HCT116 (cell line): ENCODE results near the gene NUDT4. TPM values are rescaled to one million over a fixed set of nuclear protein-coding genes. Genes with fewer than 3 reads are reported as not detected.

ENCODE experiments used
- ATAC-seq: fragments of 200-7000 bp; cut with Tn5 transposase; 2 replicates; pipeline ENCODE4 v1.9.1; 2020; ENCODE audit warnings: mild to moderate bottlenecking, moderate library complexity
- BruUV-seq: library from RNA; stranded (reverse); fragments of 400-500 nt; replicated peaks from 2 replicates; lab custom pipeline; 2021; lab: Mats Ljungman, UMichigan
- CTCF ChIA-PET: fragments of 300-600 bp; sonication (Branson Sonifier 250); formaldehyde crosslinking; loops from one replicate; lab custom pipeline; 2021; ENCODE audit warnings: antibody characterized with exemption; lab: Charles Lee
- POLR2A ChIA-PET: fragments of 300-600, 350-600 bp; sonication (Branson Sonifier 250); formaldehyde crosslinking; loops from one replicate; lab custom pipeline; 2021; ENCODE audit warnings: antibody characterized with exemption; lab: Charles Lee
- RAD21 ChIA-PET, 2 experiments: fragments of 300-600 bp; sonication (Branson Sonifier 250); formaldehyde crosslinking; loops; one replicate each; lab custom pipeline; 2023; ENCODE audit warnings: low total read pairs in 2 of 2; ENCODE audit not compliant: uncharacterized antibody in 2 of 2, unreplicated experiment in 2 of 2, low non-redundant PET in 1 of 2; lab: Charles Lee
- DNase-seq: peaks from one replicate; pipeline ENCODE4 v3.0.0-alpha.2; 2010; ENCODE audit warnings: low read depth, low spot score
- H2AFZ ChIP-seq: fragments of 200-600 bp; shearing (Covaris generic), sonication (generic); 2 replicates; pipeline ENCODE4 v1.6.1; 2017; ENCODE audit warnings: low read depth, mixed run types, mixed read lengths, antibody characterized with exemption, low read length; ENCODE audit not compliant: poor library complexity, severe bottlenecking
- H3K27ac ChIP-seq: 2 replicates; pipeline ENCODE4 v1.5.1; 2012; ENCODE audit warnings: low read depth, low read length
- H3K27me3 ChIP-seq: fragments of 200-600 bp; sonication (generic); 2 replicates; pipeline ENCODE4 v1.6.1; 2016; ENCODE audit warnings: mixed run types, low read length, mixed read lengths; ENCODE audit not compliant: insufficient read depth
- H3K36me3 ChIP-seq, 2 experiments: fragments of 200-500 bp in 1 of 2; fragments of 200-600 bp in 1 of 2; sonication (Bioruptor generic) in 1 of 2; sonication (generic) in 1 of 2; 2 replicates each; pipeline versions ENCODE4 v1.5.1 to v1.6.1; 2014 to 2016; ENCODE audit warnings: low read length in 2 of 2, inconsistent platforms in 1 of 2, mixed read lengths in 1 of 2, mixed run types in 1 of 2; ENCODE audit not compliant: insufficient read depth in 2 of 2, control insufficient read depth in 1 of 2
- H3K4me1 ChIP-seq, 2 experiments: fragments of 200-600 bp in 1 of 2; sonication (generic) in 1 of 2; 2 replicates each; pipeline versions ENCODE4 v1.5.1 to v1.6.1; 2012 to 2017; ENCODE audit warnings: low read length in 2 of 2, inconsistent platforms in 1 of 2, mild to moderate bottlenecking in 1 of 2, mixed read lengths in 1 of 2, mixed run types in 1 of 2, moderate library complexity in 1 of 2; ENCODE audit not compliant: insufficient read depth in 2 of 2, control insufficient read depth in 1 of 2
- H3K4me2 ChIP-seq: fragments of 200-600 bp; sonication (generic); 2 replicates; pipeline ENCODE4 v1.6.1; 2017; ENCODE audit warnings: mixed run types, low read length, mixed read lengths
- H3K4me3 ChIP-seq, 2 experiments: fragments of 200-600 bp in 1 of 2; sonication (generic) in 1 of 2; replicated peaks in 1 of 2; 2 replicates each; pipeline ENCODE4 v1.5.1; 2011 to 2016; ENCODE audit warnings: low read length in 2 of 2, control low read depth in 1 of 2, low read depth in 1 of 2, mild to moderate bottlenecking in 1 of 2, mixed read lengths in 1 of 2, mixed run types in 1 of 2
- H3K79me2 ChIP-seq: fragments of 200-600 bp; sonication (generic); 2 replicates; pipeline ENCODE4 v1.6.1; 2017; ENCODE audit warnings: mild to moderate bottlenecking, mixed run types, low read length, moderate library complexity, mixed read lengths; ENCODE audit not compliant: insufficient read depth
- H3K9ac ChIP-seq: fragments of 200-600 bp; sonication (generic); 2 replicates; pipeline ENCODE4 v1.6.1; 2016; ENCODE audit warnings: low read length, mixed read lengths
- H3K9me2 ChIP-seq: fragments of 200-600 bp; sonication (generic), shearing (Covaris generic); 2 replicates; pipeline ENCODE4 v1.6.1; 2017; ENCODE audit warnings: mixed run types, mild to moderate bottlenecking, moderate library complexity; ENCODE audit not compliant: insufficient read depth
- H3K9me3 ChIP-seq, 2 experiments: fragments of 200-500 bp in 1 of 2; fragments of 200-600 bp in 1 of 2; sonication (Bioruptor generic) in 1 of 2; sonication (generic) in 1 of 2; 2 replicates each; pipeline ENCODE4 v1.6.1; 2014 to 2017; ENCODE audit warnings: low read length in 2 of 2, mixed read lengths in 2 of 2, inconsistent platforms in 1 of 2, low read depth in 1 of 2, mild to moderate bottlenecking in 1 of 2, mixed run types in 1 of 2, moderate library complexity in 1 of 2; ENCODE audit not compliant: control insufficient read depth in 1 of 2, insufficient read depth in 1 of 2
- H4K20me1 ChIP-seq: fragments of 200-600 bp; sonication (generic), shearing (Covaris generic); 2 replicates; pipeline ENCODE4 v1.6.1; 2017; ENCODE audit warnings: mixed run types, mild to moderate bottlenecking, moderate library complexity; ENCODE audit not compliant: insufficient read depth
- CBX3 ChIP-seq: IDR thresholded peaks from 2 replicates; pipeline ENCODE4 v1.6.1; 2012; ENCODE audit warnings: low read depth
- CEBPB ChIP-seq: IDR thresholded peaks from 2 replicates; pipeline ENCODE4 v1.6.1; 2012; ENCODE audit warnings: low read depth
- EGR1 ChIP-seq: IDR thresholded peaks from 2 replicates; pipeline ENCODE4 v1.6.1; 2012; ENCODE audit warnings: low read depth
- EZH2phosphoT487 ChIP-seq: fragments of 200-600 bp; IDR thresholded peaks from 2 replicates; pipeline ENCODE4 v1.6.1; 2018; ENCODE audit warnings: antibody characterized with exemption, borderline replicate concordance
- FOSL1 ChIP-seq: IDR thresholded peaks from 2 replicates; pipeline ENCODE4 v1.6.1; 2012; ENCODE audit warnings: low read depth
- JUND ChIP-seq: IDR thresholded peaks from 2 replicates; pipeline ENCODE4 v1.6.1; 2012
- POLR2AphosphoS5 ChIP-seq: IDR thresholded peaks from 2 replicates; pipeline ENCODE4 v1.6.1; 2011; ENCODE audit warnings: mild to moderate bottlenecking, low read depth, low read length, moderate library complexity
- RAD21 ChIP-seq: IDR thresholded peaks from 2 replicates; pipeline ENCODE4 v1.6.1; 2012; ENCODE audit warnings: low read depth, mild to moderate bottlenecking
- REST ChIP-seq: IDR thresholded peaks from 2 replicates; pipeline ENCODE4 v1.6.1; 2012; ENCODE audit warnings: low read depth
- SIN3A ChIP-seq: IDR thresholded peaks from 2 replicates; pipeline ENCODE4 v1.6.1; 2012; ENCODE audit warnings: low read depth
- SP1 ChIP-seq: IDR thresholded peaks from 2 replicates; pipeline ENCODE4 v1.6.1; 2012; ENCODE audit warnings: low read depth
- TCF7L2 ChIP-seq: IDR thresholded peaks from 2 replicates; pipeline ENCODE4 v1.7.0; 2011; ENCODE audit warnings: borderline replicate concordance, inconsistent platforms; ENCODE audit not compliant: insufficient read depth, insufficient read length; ENCODE audit errors: extremely low read depth
- YY1 ChIP-seq: IDR thresholded peaks from 2 replicates; pipeline ENCODE4 v1.6.1; 2011; ENCODE audit warnings: low read length, low read depth, moderate library complexity, mild to moderate bottlenecking; ENCODE audit not compliant: insufficient replicate concordance; ENCODE audit errors: extremely low read depth
- ZFX ChIP-seq: fragments of 450-650 bp; IDR thresholded peaks from 2 replicates; pipeline ENCODE4 v1.6.1; 2017
- ZNF274 ChIP-seq: fragments of 200-500 bp; sonication (Bioruptor generic); IDR thresholded peaks from 2 replicates; pipeline ENCODE4 v1.6.1; 2014; ENCODE audit warnings: mild to moderate bottlenecking, low read depth, low read length, inconsistent platforms
- intact Hi-C: fragments of 100-400 bp; cut with micrococcal nuclease; formaldehyde crosslinking; loops from 2 replicates; pipeline ENCODE4 v1.10.0; 2022
- total RNA-seq: library from RNA; stranded (reverse); gene quantifications from one replicate; pipeline ENCODE4 v1.2.1, GENCODE V29; 2021; ENCODE audit not compliant: unreplicated experiment
- TF ChIP-seq, protein P1 (sequence below): IDR thresholded peaks from 2 replicates; pipeline ENCODE4 v1.6.1; 2012
- TF ChIP-seq, protein P2 (sequence below), 3 experiments: fragments of 200-600 bp in 1 of 3; sonication (generic) in 1 of 3; IDR thresholded peaks in 2 of 3; conservative IDR thresholded peaks in 1 of 3; 2 replicates each; pipeline ENCODE4 v1.5.1; 2012 to 2017; ENCODE audit warnings: low read depth in 2 of 3, low read length in 2 of 3, antibody characterized with exemption in 1 of 3, borderline replicate concordance in 1 of 3, control low read depth in 1 of 3, mild to moderate bottlenecking in 1 of 3, mixed read lengths in 1 of 3, mixed run types in 1 of 3, moderate library complexity in 1 of 3; ENCODE audit not compliant: insufficient read depth in 1 of 3
- TF ChIP-seq, protein P3 (sequence below): IDR thresholded peaks from 2 replicates; pipeline ENCODE4 v1.6.1; 2012

NUDT4 gene
- total RNA-seq, 1 experiment from 2014 or later, result 41.2 TPM

- TF ChIP-seq REST, result no peak
- TF ChIP-seq SIN3A, result no peak
- TF ChIP-seq, all 23 proteins: peak for 0
Observed at GRCh38 chr12:93358058-93358457, 19.7 kb upstream of the NUDT4 start (continued).

- CTCF ChIA-PET, result no interaction called here
- TF ChIP-seq SIN3A (no peak), JUND (no peak), FOSL1 (no peak), CBX3 (no peak), EGR1 (no peak), YY1 (no peak), ZFX (no peak), ZNF274 (no peak), TCF7L2 (no peak), POLR2AphosphoS5 (no peak), RAD21 (no peak), EZH2phosphoT487 (no peak), SP1 (no peak), CEBPB (no peak)
- TF ChIP-seq, protein P1, sequence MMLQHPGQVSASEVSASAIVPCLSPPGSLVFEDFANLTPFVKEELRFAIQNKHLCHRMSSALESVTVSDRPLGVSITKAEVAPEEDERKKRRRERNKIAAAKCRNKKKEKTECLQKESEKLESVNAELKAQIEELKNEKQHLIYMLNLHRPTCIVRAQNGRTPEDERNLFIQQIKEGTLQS, result no peak
- TF ChIP-seq, protein P2, sequence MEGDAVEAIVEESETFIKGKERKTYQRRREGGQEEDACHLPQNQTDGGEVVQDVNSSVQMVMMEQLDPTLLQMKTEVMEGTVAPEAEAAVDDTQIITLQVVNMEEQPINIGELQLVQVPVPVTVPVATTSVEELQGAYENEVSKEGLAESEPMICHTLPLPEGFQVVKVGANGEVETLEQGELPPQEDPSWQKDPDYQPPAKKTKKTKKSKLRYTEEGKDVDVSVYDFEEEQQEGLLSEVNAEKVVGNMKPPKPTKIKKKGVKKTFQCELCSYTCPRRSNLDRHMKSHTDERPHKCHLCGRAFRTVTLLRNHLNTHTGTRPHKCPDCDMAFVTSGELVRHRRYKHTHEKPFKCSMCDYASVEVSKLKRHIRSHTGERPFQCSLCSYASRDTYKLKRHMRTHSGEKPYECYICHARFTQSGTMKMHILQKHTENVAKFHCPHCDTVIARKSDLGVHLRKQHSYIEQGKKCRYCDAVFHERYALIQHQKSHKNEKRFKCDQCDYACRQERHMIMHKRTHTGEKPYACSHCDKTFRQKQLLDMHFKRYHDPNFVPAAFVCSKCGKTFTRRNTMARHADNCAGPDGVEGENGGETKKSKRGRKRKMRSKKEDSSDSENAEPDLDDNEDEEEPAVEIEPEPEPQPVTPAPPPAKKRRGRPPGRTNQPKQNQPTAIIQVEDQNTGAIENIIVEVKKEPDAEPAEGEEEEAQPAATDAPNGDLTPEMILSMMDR (IDR thresholded peaks at IDR 0.05 in 2 of 3, conservative IDR thresholded peaks at IDR 0.05 in 1 of 3; ENCODE audit: borderline replicate concordance in 1 of 3, insufficient read depth in 1 of 3, low read depth in 2 of 3, low read length in 2 of 3), result no peak
- TF ChIP-seq, protein P3, sequence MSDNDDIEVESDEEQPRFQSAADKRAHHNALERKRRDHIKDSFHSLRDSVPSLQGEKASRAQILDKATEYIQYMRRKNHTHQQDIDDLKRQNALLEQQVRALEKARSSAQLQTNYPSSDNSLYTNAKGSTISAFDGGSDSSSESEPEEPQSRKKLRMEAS, result no peak
Observed at GRCh38 chr12:93358821-93359220, 18.9 kb upstream of the NUDT4 start.

More at GRCh38 chr12:93358821-93359220, 18.9 kb upstream of the NUDT4 start:
- Histone ChIP-seq H3K9me2 (peaks cover 3% of the 10 kb centered on the region; the same call in 1 of the 2 replicates), H3K4me1 (no peaks in the 10 kb centered on the region), H3K27me3 (no peaks in the 10 kb centered on the region), H2AFZ (no peak overlapping the region), H3K4me3 (no peak overlapping the region), H3K79me2 (no peaks in the 10 kb centered on the region), H4K20me1 (no peaks in the 10 kb centered on the region), H3K9ac (no peak overlapping the region), H3K9me3 (no peaks in the 10 kb centered on the region), H3K36me3 (no peaks in the 10 kb centered on the region), H3K4me2 (no peak overlapping the region), H3K27ac (no peak overlapping the region)
- ChIA-PET POLR2A (no interaction called here), RAD21 (no interaction called here)
- DNase-seq (no peak), ATAC-seq (no peak)
- intact Hi-C loops, result no loop called here
- no TSS peak for BruUV-seq
